Activated naive CD4-positive, alpha-beta T cell treated with anti-CD3 and anti-CD28 coated beads, Interleukin-2, amount 50 U/mL, for 16 hours (primary cell): ENCODE data around the gene ATP5F1B.
"Not testable (repeated sequence)": the region's sequence is repeated elsewhere in the genome, so short reads cannot be mapped to it uniquely, and the experiment has no call there.

Experiments used
- DNase-seq: peaks from one replicate; pipeline ENCODE4 v3.0.0-alpha.2; 2020

The ATP5F1B gene

GRCh38 chr12:56645717-56646446 lies at the start of gene ATP5F1B:
ATP5F1B (minus strand) TSS chr12:56645984; CDS start chr12:56645963, 21 bp downstream.
- DNase-seq: peak; percentile 91

- DNase-seq: no peak
These were observed 48.4 kb upstream of the ATP5F1B start for GRCh38 chr12:56694161-56694560.

GRCh38 chr12:56688846-56689109 lies 43.0 kb upstream of the ATP5F1B start:
- no peak for DNase-seq

DNA sequence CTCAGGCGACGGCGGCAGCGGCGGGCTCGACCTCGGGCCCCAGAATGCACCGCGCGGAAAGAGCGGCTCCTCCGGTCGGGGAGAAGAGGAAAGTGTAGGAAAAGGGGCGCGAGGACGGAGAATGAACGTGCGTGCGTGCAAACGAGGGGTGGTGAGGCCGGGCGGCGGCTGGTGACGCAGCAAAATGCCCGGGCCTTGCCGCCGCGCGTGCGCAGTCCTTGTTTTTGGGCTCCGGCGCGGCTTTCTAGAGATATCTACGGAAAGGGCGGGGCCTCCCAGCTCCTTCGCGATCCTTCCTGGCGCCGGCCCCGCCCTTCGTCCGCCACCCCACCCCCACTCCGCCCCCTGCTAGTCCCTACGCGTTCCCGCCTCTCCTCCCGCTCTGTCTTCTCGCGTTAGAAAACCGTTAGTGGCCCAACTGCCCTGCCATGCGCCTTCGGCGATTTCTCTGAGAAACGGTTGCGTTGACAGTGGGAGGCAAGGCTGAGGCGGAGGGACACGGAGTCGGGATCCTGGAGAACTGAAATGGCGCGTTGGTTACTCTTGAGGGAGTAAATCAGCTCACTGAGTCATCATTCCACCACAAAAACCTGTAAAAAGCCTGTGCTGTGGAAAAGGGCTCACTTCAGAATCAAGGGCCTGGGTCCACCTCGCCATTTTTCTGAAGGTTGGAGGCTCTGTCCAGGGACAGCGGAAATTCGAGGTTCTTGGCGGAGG lies 42.5 kb upstream of the ATP5F1B start, which contains the start of gene PTGES3:
Gene PTGES3 (minus strand): TSS at position 156 of the 717 bp plus-strand sequence. CDS start 285 bp downstream, outside the sequence.
- peak; percentile 97 for DNase-seq

DNA sequence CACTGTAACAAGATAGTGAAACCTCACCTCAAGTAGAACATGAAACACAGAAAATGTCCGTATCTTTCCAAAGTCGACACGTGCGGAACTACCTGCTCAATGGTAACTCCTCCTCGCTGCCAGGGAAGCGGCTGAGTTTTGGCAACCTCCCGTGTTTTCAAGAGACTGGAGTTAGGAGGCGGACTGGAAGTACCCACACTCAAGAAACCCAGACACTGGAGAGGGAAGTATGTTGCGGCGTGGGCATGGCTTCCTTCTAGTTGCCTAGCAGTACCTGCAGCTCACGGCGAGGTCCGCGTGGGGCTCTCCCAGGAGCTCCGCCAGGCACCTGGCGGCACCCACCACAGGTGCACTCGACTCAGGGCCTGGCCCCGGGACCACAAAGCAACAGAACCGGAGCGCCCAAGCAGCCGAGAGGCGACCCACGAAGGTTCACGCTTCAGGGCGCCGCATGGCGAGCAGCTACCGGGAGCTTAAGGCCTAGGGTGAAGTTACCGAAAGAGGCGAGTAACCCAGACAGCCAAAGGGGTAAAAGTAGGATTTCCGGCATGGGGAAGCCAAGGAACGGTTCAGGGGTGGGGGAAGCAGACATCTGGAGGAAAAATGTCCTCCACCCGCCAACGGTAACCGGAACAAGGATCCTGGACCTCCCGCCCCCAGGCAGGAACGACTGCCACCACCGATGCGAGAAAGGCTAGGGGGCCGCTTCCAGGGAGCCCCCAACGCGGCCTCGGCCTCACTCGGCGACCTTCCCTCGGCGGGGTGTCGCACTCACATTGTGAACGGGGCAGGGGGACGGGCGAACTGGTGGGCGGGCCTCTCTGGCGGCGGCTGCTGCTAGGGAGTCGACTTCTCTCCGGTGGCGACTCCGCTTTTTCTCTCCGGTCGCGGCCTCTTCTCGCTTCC lies 41.7 kb upstream of the ATP5F1B start:
- peak; percentile 65 for DNase-seq

GRCh38 chr12:56684745-56685359 lies 39.1 kb upstream of the ATP5F1B start:
- no peak for DNase-seq

DNA sequence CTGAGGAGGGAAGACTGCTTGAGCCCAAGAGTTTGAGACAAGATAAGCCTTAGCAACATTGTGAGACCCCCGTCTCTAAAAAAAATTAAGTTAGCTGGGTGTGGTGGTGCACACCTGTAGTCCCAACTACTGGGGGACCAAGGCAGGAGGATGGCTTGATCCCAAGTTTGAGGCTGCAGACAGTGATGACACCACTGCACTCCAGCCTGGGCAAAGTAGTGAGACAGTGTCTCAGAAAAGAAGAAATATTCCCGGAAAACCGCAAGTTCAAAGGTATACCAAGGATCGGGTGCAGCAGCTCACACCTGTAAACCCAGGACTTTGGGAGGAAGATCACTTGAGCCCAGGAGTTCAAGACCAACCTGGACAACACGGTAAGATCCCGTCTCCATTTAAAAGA lies 36.5 kb upstream of the ATP5F1B start:
- no peak for DNase-seq

DNA sequence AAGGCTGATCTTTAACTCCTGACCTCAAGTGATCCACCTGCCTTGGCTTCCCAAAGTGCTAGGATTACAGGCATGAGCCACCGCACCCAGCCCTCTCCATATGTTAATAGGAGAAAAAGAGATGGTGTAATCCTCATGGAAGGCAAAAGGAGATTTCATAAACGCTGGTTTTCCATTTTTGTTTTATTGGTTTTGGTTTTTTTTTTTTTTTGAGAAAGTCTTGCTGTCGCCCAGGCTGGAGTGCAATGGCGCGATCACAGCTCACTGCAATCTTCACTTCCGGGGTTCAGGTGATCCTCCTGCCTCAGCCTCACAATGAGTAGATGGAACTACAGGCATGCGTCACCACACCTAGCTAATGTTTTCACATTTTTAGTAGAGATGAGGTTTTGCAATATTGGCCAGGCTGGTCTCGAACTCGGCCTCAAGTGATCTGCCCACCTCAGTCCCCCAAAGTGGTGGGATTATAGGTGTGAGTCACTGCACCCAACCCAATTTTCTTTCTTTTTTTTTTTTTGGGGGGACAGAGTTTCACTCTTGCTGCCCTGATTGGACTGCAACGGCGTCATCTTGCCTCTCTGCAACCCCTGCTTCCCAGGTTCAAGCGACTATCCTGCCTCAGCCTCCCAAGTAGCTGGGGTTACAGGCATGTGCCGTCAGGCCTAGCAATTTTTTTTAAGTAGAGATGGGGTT lies 34.2 kb upstream of the ATP5F1B start:
- DNase-seq: no peak

DNA sequence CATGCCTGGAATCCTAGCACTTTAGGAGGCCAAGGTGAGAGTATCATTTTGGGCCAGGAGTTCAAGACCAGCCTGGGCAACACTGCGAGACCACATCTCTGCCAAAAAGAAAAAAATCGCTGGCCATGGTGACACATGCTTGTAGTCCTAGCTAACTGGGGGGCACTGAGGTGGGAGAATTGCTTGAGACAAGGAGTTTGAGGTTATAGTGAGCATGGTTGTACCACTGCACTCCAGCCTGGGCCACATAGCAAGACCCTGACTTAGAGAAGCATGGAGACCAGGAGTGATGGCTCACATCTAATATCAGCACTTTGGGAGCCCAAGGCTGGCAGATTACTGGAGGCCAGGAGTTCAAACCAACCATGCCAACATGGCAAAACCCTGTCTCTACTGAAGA lies 33.1 kb upstream of the ATP5F1B start:
- no peak for DNase-seq

GRCh38 chr12:56677680-56678079 lies 31.9 kb upstream of the ATP5F1B start:
- DNase-seq: no peak

- DNase-seq: no peak
These were observed 31.2 kb upstream of the ATP5F1B start for GRCh38 chr12:56676851-56677580.

DNA sequence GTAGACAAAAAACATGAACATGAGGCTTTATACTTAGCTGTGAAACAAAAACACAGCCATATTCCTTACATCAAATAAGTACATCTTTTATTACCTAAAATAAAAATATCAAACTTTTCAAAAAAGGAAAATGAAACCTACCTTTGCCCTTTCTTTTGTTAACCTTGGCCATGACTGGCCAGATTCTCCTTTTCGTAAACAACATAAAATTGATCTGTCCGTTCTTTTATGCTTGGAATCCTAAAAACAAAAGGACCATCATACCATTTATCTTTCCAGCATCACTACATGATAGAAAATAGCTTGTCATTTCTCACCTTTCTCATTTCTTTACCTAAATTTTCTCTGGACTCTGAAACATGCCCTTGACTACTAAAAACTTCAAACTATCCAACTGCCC lies 25.8 kb upstream of the ATP5F1B start:
- no peak for DNase-seq

DNA sequence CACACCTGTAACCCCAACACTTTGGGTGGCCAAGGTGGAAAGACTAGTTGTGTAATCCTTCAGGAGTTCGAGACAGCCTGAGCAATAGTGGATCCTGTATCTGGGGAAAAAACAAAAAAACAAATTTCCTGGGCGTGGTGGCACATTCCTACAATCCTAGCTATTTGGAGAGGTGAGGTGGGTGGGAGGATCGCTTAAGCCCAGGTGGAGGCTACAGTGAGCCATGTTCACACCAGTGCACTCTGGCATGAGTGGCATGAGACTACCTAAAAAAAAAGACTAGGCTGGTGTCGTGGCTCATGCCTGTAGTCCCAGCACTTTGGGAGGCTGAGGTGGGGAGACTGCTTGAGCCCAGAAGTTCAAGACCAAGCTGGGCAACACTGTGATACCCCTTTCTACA lies 25.1 kb upstream of the ATP5F1B start:
- no peak for DNase-seq

GRCh38 chr12:56668197-56668457 lies 22.3 kb upstream of the ATP5F1B start:
- no peak for DNase-seq

GRCh38 chr12:56661979-56662638 lies 16.3 kb upstream of the ATP5F1B start:
- no peak for DNase-seq

DNA sequence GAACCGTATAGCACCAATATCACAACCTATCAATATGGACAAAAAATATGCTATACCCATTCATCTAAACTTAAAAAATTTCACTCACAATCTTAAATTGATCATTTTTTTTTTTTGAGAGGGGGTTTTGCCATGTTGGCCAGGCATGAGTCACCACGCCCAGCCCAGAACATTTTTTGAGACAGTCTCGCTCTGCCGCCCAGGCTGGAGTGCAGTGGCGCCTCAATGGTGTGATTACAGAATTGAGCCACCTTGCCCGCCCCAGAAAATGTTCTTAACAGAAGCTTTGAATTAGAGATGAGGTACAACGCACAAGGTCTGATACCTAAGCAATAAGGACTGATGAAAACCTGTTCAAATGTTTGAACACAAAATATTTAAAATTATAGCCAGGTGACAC lies 15.8 kb upstream of the ATP5F1B start:
- no peak for DNase-seq

GRCh38 chr12:56658921-56659320 lies 13.1 kb upstream of the ATP5F1B start:
- DNase-seq: no peak

DNA sequence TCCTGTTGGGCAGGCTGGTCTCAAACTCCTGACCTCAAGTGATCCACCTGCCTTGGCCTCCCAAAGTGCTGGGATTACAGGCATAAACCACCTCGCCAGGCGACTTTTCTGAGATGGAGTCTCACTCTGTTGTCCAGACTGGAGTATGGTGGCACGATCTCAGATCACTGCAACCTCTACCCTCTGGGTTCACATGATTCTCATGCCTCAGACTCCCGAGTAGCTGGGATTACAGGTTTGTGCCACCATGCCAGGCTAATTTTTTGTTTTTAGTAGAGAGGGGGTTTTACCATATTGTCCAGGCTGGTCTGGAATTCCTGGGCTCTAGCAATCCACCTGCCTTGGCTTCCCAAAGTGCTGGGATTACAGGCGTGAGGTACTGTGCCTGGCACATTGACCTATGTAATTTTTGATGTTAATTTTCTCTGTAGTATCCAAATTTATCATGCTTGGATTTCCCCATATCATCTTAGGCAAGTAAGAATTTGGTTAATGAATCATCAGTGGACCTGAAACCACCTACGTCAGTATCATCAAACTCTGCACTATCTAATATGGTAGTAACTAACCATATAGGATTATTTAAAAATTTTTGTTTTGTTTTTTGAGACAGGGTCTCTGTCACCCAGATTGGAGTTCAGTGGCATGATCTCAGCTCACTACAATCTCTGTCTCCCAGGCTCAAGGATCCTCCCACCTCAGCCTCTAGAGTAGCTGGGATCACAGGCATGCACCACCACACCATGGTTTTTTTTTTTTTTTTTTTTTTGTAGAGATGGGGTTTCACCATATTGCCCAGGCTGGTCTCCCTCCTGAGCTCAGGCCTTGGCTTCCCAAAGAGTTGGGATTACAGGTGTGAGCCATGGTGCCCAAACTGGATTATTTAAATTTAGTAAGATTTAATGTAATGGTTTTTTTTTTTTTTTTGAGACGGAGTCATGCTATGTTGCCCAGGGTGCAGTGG lies 11.9 kb upstream of the ATP5F1B start:
- no peak for DNase-seq

DNA sequence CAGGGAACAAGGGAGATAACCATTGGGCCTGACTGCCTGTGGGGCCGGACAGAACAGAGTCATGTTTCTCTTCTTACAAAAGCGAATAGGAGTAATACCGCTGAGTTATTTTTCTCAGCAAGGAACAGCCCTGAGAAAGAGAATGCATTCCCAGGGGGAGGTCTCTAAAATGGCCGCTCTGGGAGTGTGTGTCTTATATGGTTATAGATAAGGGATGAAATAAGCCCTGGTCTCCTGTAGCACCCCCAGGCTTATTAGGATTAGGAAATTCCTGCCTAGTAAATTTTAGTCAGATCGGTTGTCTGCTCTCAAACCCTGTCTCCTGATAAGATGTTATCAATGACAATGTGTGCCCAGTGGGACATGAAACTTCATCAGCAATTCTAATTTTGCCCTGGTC lies 8.0 kb upstream of the ATP5F1B start:
- not testable (repeated sequence) for DNase-seq

GRCh38 chr12:56648023-56648422 lies 2.2 kb upstream of the ATP5F1B start:
- DNase-seq: not testable (repeated sequence)
